PC-3 (cell line): ENCODE results near the gene EDC3. TPM values are rescaled to one million over a fixed set of nuclear protein-coding genes. Genes with fewer than 3 reads are reported as not detected.

Experiments
- ATAC-seq: fragments of 200-7000 bp; cut with Tn5 transposase; 2 replicates; pipeline ENCODE4 v1.9.1; 2020; ENCODE audit warnings: mild to moderate bottlenecking, moderate library complexity
- BruUV-seq: library from RNA; stranded (reverse); fragments of 400-500 nt; replicated peaks from 2 replicates; lab custom pipeline; 2021; lab: Mats Ljungman, UMichigan
- CTCF ChIA-PET: fragments of 300-600 bp; sonication (Branson Sonifier 250); formaldehyde crosslinking; loops from one replicate; lab custom pipeline; 2022; ENCODE audit warnings: antibody characterized with exemption; lab: Charles Lee
- POLR2A ChIA-PET: fragments of 300-600 bp; sonication (Branson Sonifier 250); formaldehyde crosslinking; loops from one replicate; lab custom pipeline; 2022; ENCODE audit warnings: antibody characterized with exemption; ENCODE audit not compliant: unreplicated experiment; lab: Charles Lee
- DNase-seq: peaks from one replicate; pipeline ENCODE4 v3.0.0-alpha.2; 2015
- H2AFZ ChIP-seq: fragments of 300-600 bp; sonication (generic); 2 replicates; pipeline ENCODE4 v1.6.0; 2016; ENCODE audit warnings: antibody characterized with exemption, low read length
- H3F3A ChIP-seq: fragments of 300-600 bp; sonication (generic); one replicate; pipeline ENCODE4 v1.6.0; 2017; ENCODE audit warnings: antibody characterized with exemption, low read length, control low read depth, mild to moderate bottlenecking; ENCODE audit not compliant: unreplicated experiment
- H3K27ac ChIP-seq: fragments of 300-600 bp; sonication (generic); 2 replicates; pipeline ENCODE4 v1.5.1; 2016; ENCODE audit warnings: mild to moderate bottlenecking, low read length
- H3K27me3 ChIP-seq: fragments of 300-600 bp; sonication (generic); 2 replicates; pipeline ENCODE4 v1.6.1; 2016; ENCODE audit warnings: low read length, mixed read lengths
- H3K36me3 ChIP-seq: fragments of 300-600 bp; sonication (generic); 2 replicates; pipeline ENCODE4 v1.6.1; 2016; ENCODE audit warnings: low read depth, mixed run types, low read length, mixed read lengths
- H3K4me1 ChIP-seq: fragments of 300-600 bp; sonication (generic); 2 replicates; pipeline ENCODE4 v1.5.1; 2016; ENCODE audit warnings: low read length; ENCODE audit not compliant: insufficient read depth
- H3K4me2 ChIP-seq: fragments of 300-600 bp; sonication (generic); 2 replicates; pipeline ENCODE4 v1.6.0; 2016; ENCODE audit warnings: low read length
- H3K4me3 ChIP-seq: fragments of 300-600 bp; sonication (generic); 2 replicates; pipeline ENCODE4 v1.5.1; 2016; ENCODE audit warnings: mild to moderate bottlenecking, low read length, mixed read lengths
- H3K79me2 ChIP-seq: fragments of 300-600 bp; sonication (generic); 2 replicates; pipeline ENCODE4 v1.6.1; 2017; ENCODE audit warnings: low read length, mixed read lengths
- H3K9ac ChIP-seq: fragments of 300-600 bp; sonication (generic); 2 replicates; pipeline ENCODE4 v1.6.0; 2016; ENCODE audit warnings: mild to moderate bottlenecking, low read length
- H3K9me2 ChIP-seq: fragments of 300-600 bp; sonication (generic); replicated peaks from 2 replicates; pipeline ENCODE4 v1.6.1; 2016; ENCODE audit warnings: mixed run types, low read length, mixed read lengths
- H3K9me3 ChIP-seq: fragments of 300-600 bp; sonication (generic); 2 replicates; pipeline ENCODE4 v1.6.1; 2016; ENCODE audit warnings: low read length, mixed read lengths
- H4K20me1 ChIP-seq: fragments of 300-600 bp; sonication (generic); 2 replicates; pipeline ENCODE4 v1.6.1; 2016; ENCODE audit warnings: low read length, mixed read lengths
- CTCF ChIP-seq: fragments of 300-600 bp; sonication (generic); conservative IDR thresholded peaks from 2 replicates; pipeline ENCODE4 v1.5.1; 2017; ENCODE audit warnings: antibody characterized with exemption, low read depth, mild to moderate bottlenecking, low read length
- EZH2 ChIP-seq: fragments of 300-600 bp; sonication (generic); IDR thresholded peaks from one replicate; pipeline ENCODE4 v1.6.1; 2017; ENCODE audit warnings: antibody characterized with exemption, mild to moderate bottlenecking, low read length; ENCODE audit not compliant: unreplicated experiment
- EZH2phosphoT487 ChIP-seq: fragments of 300-600 bp; sonication (generic); IDR thresholded peaks from 2 replicates; pipeline ENCODE4 v1.6.1; 2018; ENCODE audit warnings: mild to moderate bottlenecking, antibody characterized with exemption, low read length, borderline replicate concordance
- intact Hi-C: fragments of 100-400 bp; cut with micrococcal nuclease; formaldehyde crosslinking; loops from 2 replicates; pipeline ENCODE4 v1.9.0; 2023
- total RNA-seq: library from RNA; depleted of rRNA; stranded (reverse); fragments of >200 nt; gene quantifications from 2 replicates; pipeline ENCODE4 v1.2.3, GENCODE V29; 2014

EDC3 gene
- total RNA-seq, 1 experiment from 2014 or later: 9.9 TPM

GRCh38 chr15:74608786-74609185, 87.0 kb downstream of the EDC3 start:
- TF ChIP-seq EZH2phosphoT487: no peak
- no peak for TF ChIP-seq CTCF
- TF ChIP-seq EZH2: no peak
- H3K4me2 ChIP-seq: no peak overlapping the region
- H3K9me2 ChIP-seq: no peaks in the 10 kb centered on the region
- H3K9me3 ChIP-seq: no peaks in the 10 kb centered on the region
- ATAC-seq (no peak), DNase-seq (no peak)
- no peak overlapping the region for H3K27ac ChIP-seq
- H3K27me3 ChIP-seq: no peaks in the 10 kb centered on the region
- H4K20me1 ChIP-seq: no peaks in the 10 kb centered on the region
- H3K79me2 ChIP-seq: no peaks in the 10 kb centered on the region
- no peak overlapping the region for H3K9ac ChIP-seq
- H3K36me3 ChIP-seq: no peaks in the 10 kb centered on the region
- CTCF ChIA-PET: interaction anchor here (0.5 kb wide), 1 partner anchor 69 kb away, joined by 5 read pairs; no protein-coding TSS in a partner anchor
- H3K4me1 ChIP-seq: no peaks in the 10 kb centered on the region
- BruUV-seq: no TSS peak
- no peak overlapping the region for H2AFZ ChIP-seq
- intact Hi-C loops: no loop called here
- no peak overlapping the region for H3K4me3 ChIP-seq
- POLR2A ChIA-PET: no interaction called here
- no peaks in the 10 kb centered on the region for H3F3A ChIP-seq

- ATAC-seq: no peak
- no peak for DNase-seq
- no peak overlapping the region for H3K4me2 ChIP-seq
- no peak overlapping the region for H3K27ac ChIP-seq
- no peak for TF ChIP-seq EZH2
- no peak for TF ChIP-seq EZH2phosphoT487
- TF ChIP-seq CTCF: no peak
- H3K9ac ChIP-seq: no peak overlapping the region
- no peaks in the 10 kb centered on the region for H3K36me3 ChIP-seq
- BruUV-seq: no TSS peak
- H4K20me1 ChIP-seq: no peaks in the 10 kb centered on the region
- H3K79me2 ChIP-seq: no peaks in the 10 kb centered on the region
- ChIA-PET CTCF (no interaction called here), POLR2A (no interaction called here)
- H3F3A ChIP-seq: no peaks in the 10 kb centered on the region
- H3K27me3 ChIP-seq: no peaks in the 10 kb centered on the region
- H2AFZ ChIP-seq: no peak overlapping the region
- no peaks in the 10 kb centered on the region for H3K9me3 ChIP-seq
- no peaks in the 10 kb centered on the region for H3K9me2 ChIP-seq
- intact Hi-C loops: no loop called here
- no peak overlapping the region for H3K4me3 ChIP-seq
- H3K4me1 ChIP-seq: no peaks in the 10 kb centered on the region
Measured at GRCh38 chr15:74605795-74606150, 90.1 kb downstream of the EDC3 start.

GRCh38 chr15:74604983-74605794, 90.6 kb downstream of the EDC3 start:
- no peaks in the 10 kb centered on the region for H3K4me1 ChIP-seq
- no peaks in the 10 kb centered on the region for H3F3A ChIP-seq
- ATAC-seq (no peak; the same call in 1 of the 2 replicates), DNase-seq (no peak)
- no peaks in the 10 kb centered on the region for H3K79me2 ChIP-seq
- no TSS peak for BruUV-seq
- no peaks in the 10 kb centered on the region for H3K36me3 ChIP-seq
- intact Hi-C loops: no loop called here
- H3K9me2 ChIP-seq: no peaks in the 10 kb centered on the region
- H4K20me1 ChIP-seq: no peaks in the 10 kb centered on the region
- no peaks in the 10 kb centered on the region for H3K27me3 ChIP-seq
- no peak overlapping the region for H3K4me3 ChIP-seq
- CTCF ChIA-PET: no interaction called here
- H3K4me2 ChIP-seq: no peak overlapping the region
- TF ChIP-seq EZH2phosphoT487 (no peak), EZH2 (no peak), CTCF (no peak)
- H3K9ac ChIP-seq: no peak overlapping the region
- no peak overlapping the region for H3K27ac ChIP-seq
- POLR2A ChIA-PET: no interaction called here
- no peaks in the 10 kb centered on the region for H3K9me3 ChIP-seq
- no peak overlapping the region for H2AFZ ChIP-seq
